B cell (primary cell): ENCODE results near the gene TUT4. TPM values are rescaled to one million over a fixed set of nuclear protein-coding genes. Genes with fewer than 3 reads are reported as not detected.

ENCODE experiments used
- ATAC-seq: fragments of 200-7000 bp; cut with Tn5 transposase; one replicate; pipeline ENCODE4 v1.10.0; 2021; ENCODE audit warnings: low read depth, mild to moderate bottlenecking, moderate number of reproducible peaks, moderate library complexity
- CTCF ChIA-PET: fragments of 350-600 bp; sonication (Branson Sonifier 250); formaldehyde crosslinking; loops from one replicate; lab custom pipeline; 2021; ENCODE audit warnings: antibody characterized with exemption, inconsistent platforms; lab: Charles Lee
- POLR2A ChIA-PET: fragments of 350-600 bp; sonication (Branson Sonifier 250); formaldehyde crosslinking; loops from one replicate; lab custom pipeline; 2021; ENCODE audit warnings: antibody characterized with exemption; lab: Charles Lee
- DNase-seq: peaks from one replicate; pipeline ENCODE4 v3.0.0; 2013
- H2AFZ ChIP-seq: 2 replicates; pipeline ENCODE4 v1.6.1; 2012; ENCODE audit warnings: mild to moderate bottlenecking, low read depth, low read length; ENCODE audit not compliant: insufficient read depth, poor library complexity, severe bottlenecking
- H3K27ac ChIP-seq, 2 donors: 1 replicate in 1 of 2; 2 replicates in 1 of 2; pipeline ENCODE4 v1.5.1; 2012 to 2013; ENCODE audit warnings: low read length in 2 of 2, mild to moderate bottlenecking in 2 of 2, moderate library complexity in 1 of 2
- H3K27me3 ChIP-seq, 4 experiments: fragments of 200-600 bp in 1 of 4; sonication (generic) in 1 of 4; replicated peaks in 1 of 4; 1 replicate in 2 of 4; 2 replicates in 2 of 4; pipeline versions ENCODE4 v1.6.1 to v1.7.0; 2013 to 2016; ENCODE audit warnings: low read length in 3 of 4, mild to moderate bottlenecking in 2 of 4, mixed read lengths in 1 of 4, moderate library complexity in 1 of 4; ENCODE audit not compliant: insufficient read depth in 4 of 4, control insufficient read depth in 3 of 4; ENCODE audit errors: control extremely low read depth in 1 of 4
- H3K36me3 ChIP-seq, 2 experiments: replicated peaks in 1 of 2; 1 replicate in 1 of 2; 2 replicates in 1 of 2; pipeline versions ENCODE4 v1.6.1 to v1.7.1; 2013; ENCODE audit warnings: low read length in 1 of 2; ENCODE audit not compliant: insufficient read depth in 2 of 2, control insufficient read depth in 1 of 2; ENCODE audit errors: control extremely low read depth in 1 of 2, extremely low read depth in 1 of 2
- H3K4me1 ChIP-seq, 2 donors: fragments of 200-600 bp in 1 of 2; sonication (generic) in 1 of 2; 1 replicate in 1 of 2; 2 replicates in 1 of 2; pipeline versions ENCODE4 v1.5.1 to v1.6.1; 2013 to 2017; ENCODE audit warnings: low read length in 2 of 2; ENCODE audit not compliant: control insufficient read depth in 2 of 2, insufficient read depth in 2 of 2
- H3K4me2 ChIP-seq: replicated peaks from 2 replicates; pipeline ENCODE3; 2012; ENCODE audit warnings: mild to moderate bottlenecking, low read depth, low read length; ENCODE audit not compliant: poor library complexity, severe bottlenecking
- H3K4me3 ChIP-seq, 5 experiments: fragments of 200-600 bp in 1 of 5; sonication (generic) in 1 of 5; 1 replicate in 3 of 5; 2 replicates in 2 of 5; pipeline versions ENCODE4 v1.5.1 to v1.7.0; 2011 to 2016; ENCODE audit warnings: low read length in 4 of 5, mild to moderate bottlenecking in 4 of 5, low read depth in 2 of 5, control low read depth in 1 of 5, moderate library complexity in 1 of 5; ENCODE audit not compliant: insufficient read depth in 1 of 5; ENCODE audit errors: control extremely low read depth in 1 of 5, extremely low read depth in 1 of 5
- H3K79me2 ChIP-seq: fragments of 200-600 bp; sonication (generic); one replicate; pipeline ENCODE4 v1.6.0; 2016; ENCODE audit warnings: low read length; ENCODE audit not compliant: control insufficient read depth, insufficient read depth
- H3K9ac ChIP-seq: fragments of 200-600 bp; sonication (generic); 2 replicates; pipeline ENCODE4 v1.6.1; 2017; ENCODE audit warnings: mild to moderate bottlenecking, low read length, moderate library complexity
- H3K9me3 ChIP-seq, 3 donors: one replicate each; pipeline versions ENCODE4 v1.6.1 to v1.7.1; 2013; ENCODE audit warnings: low read length in 2 of 3; ENCODE audit not compliant: control insufficient read depth in 2 of 3, insufficient read depth in 1 of 3; ENCODE audit errors: control extremely low read depth in 1 of 3
- H4K20me1 ChIP-seq: 2 replicates; pipeline ENCODE4 v1.6.0; 2012; ENCODE audit warnings: mild to moderate bottlenecking, low read length; ENCODE audit not compliant: insufficient read depth, control insufficient read depth, poor library complexity, severe bottlenecking
- H3K27ac Mint-ChIP-seq: one replicate; pipeline ENCODE4 v1.8.0; 2021; ENCODE audit warnings: mixed read lengths
- H3K27me3 Mint-ChIP-seq: one replicate; pipeline ENCODE4 v1.8.0; 2021; ENCODE audit warnings: mixed read lengths
- H3K4me1 Mint-ChIP-seq: one replicate; pipeline ENCODE4 v1.8.0; 2021; ENCODE audit warnings: mixed read lengths
- H3K4me3 Mint-ChIP-seq: one replicate; pipeline ENCODE4 v1.8.0; 2021; ENCODE audit warnings: mixed read lengths
- H3K9me3 Mint-ChIP-seq: one replicate; pipeline ENCODE4 v1.8.0; 2022; ENCODE audit warnings: mixed read lengths; ENCODE audit not compliant: insufficient read depth
- EZH2 ChIP-seq: IDR thresholded peaks from 2 replicates; pipeline ENCODE4 v1.6.1; 2012; ENCODE audit warnings: borderline replicate concordance, low read depth, mild to moderate bottlenecking, moderate library complexity, low read length; ENCODE audit not compliant: insufficient read depth, poor library complexity, severe bottlenecking
- WGBS: methylation state at CpG from one replicate; pipeline ENCODE4 v1.1.5; 2013; ENCODE audit warnings: missing lambda C conversion rate; ENCODE audit not compliant: insufficient coverage; 5-methylcytosine and 5-hydroxymethylcytosine counted together
- intact Hi-C: fragments of 100-400 bp; cut with micrococcal nuclease; formaldehyde crosslinking; loops from one replicate; pipeline ENCODE4 v1.10.0; 2022
- polyA plus RNA-seq: library from polyadenylated mRNA; depleted of rRNA; stranded (reverse); fragments of >200 nt; gene quantifications from 2 replicates; pipeline ENCODE4 v1.2.3, GENCODE V29; 2012
- total RNA-seq, 2 donors: library from RNA; stranded (reverse); fragments of 120-200 nt in 1 of 2; gene quantifications; 1 replicate in 1 of 2; 2 replicates in 1 of 2; pipeline versions ENCODE4 v1.2.3 to v1.2.4, GENCODE V29; 2013 to 2022
- TF ChIP-seq, protein P1 (sequence below): fragments of 200-600 bp; IDR thresholded peaks from one replicate; pipeline ENCODE4 v1.8.0; 2022; ENCODE audit warnings: antibody characterized with exemption, mild to moderate bottlenecking

TUT4 gene
- total and polyA plus RNA-seq, 2 donors (not counting 1 experiment from before 2014, with no cell fraction given): 76.6 to 248 TPM

DNA sequence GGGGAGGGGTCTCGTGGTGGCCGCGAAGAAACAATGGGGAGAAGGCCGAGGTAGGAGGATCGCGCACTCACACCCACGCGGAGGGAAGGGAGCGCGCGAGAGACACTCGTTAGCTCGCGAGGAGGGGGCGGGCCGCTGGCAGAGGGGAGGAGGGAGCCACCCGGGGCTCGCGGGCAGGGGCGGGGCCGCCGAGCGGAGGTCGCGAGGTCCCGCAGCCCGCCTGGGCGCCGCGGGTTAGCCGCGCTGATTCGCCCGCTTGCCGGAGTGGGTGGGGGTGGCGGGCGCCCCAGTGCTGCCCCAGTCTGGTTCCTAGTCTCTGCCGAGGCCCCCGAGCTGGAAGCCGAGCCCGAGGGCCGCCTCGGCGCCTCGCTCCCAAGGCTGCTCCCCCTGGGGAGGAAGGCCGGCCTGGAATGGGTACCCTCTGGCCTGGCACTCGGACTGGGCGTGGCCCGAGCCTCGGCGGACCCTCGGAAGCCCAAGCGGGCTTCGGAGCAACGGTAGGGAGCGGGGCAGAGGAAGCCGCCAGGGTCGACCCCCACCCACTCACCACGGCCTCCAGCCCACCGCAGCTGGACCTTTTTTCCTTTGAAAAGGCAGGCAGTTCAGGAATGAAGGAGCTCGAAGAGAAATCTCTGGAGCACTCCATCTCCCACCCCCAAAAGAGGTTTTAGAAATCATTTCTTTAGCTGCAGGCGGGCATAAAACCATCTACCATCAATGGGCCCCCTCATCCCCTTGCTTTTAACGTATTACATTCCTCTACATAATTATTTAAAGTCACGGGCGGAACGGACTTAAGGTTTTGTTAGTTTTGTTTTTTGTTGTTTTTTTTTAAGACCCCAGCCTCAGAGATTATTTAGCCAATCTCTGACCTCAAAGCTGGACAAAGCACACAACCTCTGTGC, 722 bp upstream of the TUT4 start:
- Histone ChIP-seq H3K4me3 (peak overlapping the region; percentile 43 to 95 (median 91)), H3K4me2 (peak overlapping the region; percentile 92), H3K9ac (peak overlapping the region; percentile 95), H3K9me3 (no peaks in the 10 kb centered on the region), H3K79me2 (peaks cover 35% of the 10 kb centered on the region), H4K20me1 (peaks cover 3% of the 10 kb centered on the region), H2AFZ (peak overlapping the region; percentile 93), H3K36me3 (no peaks in the 10 kb centered on the region), H3K4me1 (peaks cover 25 to 31% of the 10 kb centered on the region in 2 donors), H3K27me3 (no peaks in the 10 kb centered on the region), H3K27ac (peak overlapping the region; percentile 94)
- Mint-ChIP-seq H3K4me1 (peaks cover 33% of the 10 kb centered on the region), H3K4me3 (no peak overlapping the region), H3K27ac (peak overlapping the region; percentile 68), H3K27me3 (no peaks in the 10 kb centered on the region), H3K9me3 (no peaks in the 10 kb centered on the region)
- ChIA-PET POLR2A (interaction anchor here (0.5 to 3.3 kb wide), 32 partner anchors 9 to 1636 kb away, joined by 3 to 82 read pairs (median 6); partner anchors contain the start of genes BTF3L4, GPX7, ORC1 and PRPF38A), CTCF (interaction anchor here (0.8 to 2.1 kb wide), 10 partner anchors 21 to 133 kb away, joined by 3 to 18 read pairs (median 4); partner anchors contain the start of gene SHISAL2A)
- ATAC-seq (peak; percentile 75), DNase-seq (peak; percentile 92)
- WGBS: 1% methylated on average over 61 of the region's 66 CpGs
- intact Hi-C loops: loop anchor here (1.0 to 5.0 kb wide), 8 partner anchors 15 to 676 kb away; partner anchors contain the start of genes BTF3L4, CC2D1B, COA7 and GPX7
- TF ChIP-seq, protein P1, sequence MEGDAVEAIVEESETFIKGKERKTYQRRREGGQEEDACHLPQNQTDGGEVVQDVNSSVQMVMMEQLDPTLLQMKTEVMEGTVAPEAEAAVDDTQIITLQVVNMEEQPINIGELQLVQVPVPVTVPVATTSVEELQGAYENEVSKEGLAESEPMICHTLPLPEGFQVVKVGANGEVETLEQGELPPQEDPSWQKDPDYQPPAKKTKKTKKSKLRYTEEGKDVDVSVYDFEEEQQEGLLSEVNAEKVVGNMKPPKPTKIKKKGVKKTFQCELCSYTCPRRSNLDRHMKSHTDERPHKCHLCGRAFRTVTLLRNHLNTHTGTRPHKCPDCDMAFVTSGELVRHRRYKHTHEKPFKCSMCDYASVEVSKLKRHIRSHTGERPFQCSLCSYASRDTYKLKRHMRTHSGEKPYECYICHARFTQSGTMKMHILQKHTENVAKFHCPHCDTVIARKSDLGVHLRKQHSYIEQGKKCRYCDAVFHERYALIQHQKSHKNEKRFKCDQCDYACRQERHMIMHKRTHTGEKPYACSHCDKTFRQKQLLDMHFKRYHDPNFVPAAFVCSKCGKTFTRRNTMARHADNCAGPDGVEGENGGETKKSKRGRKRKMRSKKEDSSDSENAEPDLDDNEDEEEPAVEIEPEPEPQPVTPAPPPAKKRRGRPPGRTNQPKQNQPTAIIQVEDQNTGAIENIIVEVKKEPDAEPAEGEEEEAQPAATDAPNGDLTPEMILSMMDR: no peak
- no peak for TF ChIP-seq EZH2
